HepG2 (cell line): ENCODE results near the gene ACAP3. TPM values are rescaled to one million over a fixed set of nuclear protein-coding genes. Genes with fewer than 3 reads are reported as not detected.

Source experiments
- CAMTA2 ChIP-seq: sonication (generic); formaldehyde crosslinking; IDR thresholded peaks from 2 replicates; pipeline ENCODE4 v1.4.0; 2020; ENCODE audit warnings: mild to moderate bottlenecking, missing genetic modification reagents, borderline replicate concordance
- CBX2 ChIP-seq, 2 experiments: fragments of 200-600 bp in 1 of 2; sonication (generic); formaldehyde crosslinking in 1 of 2; IDR thresholded peaks; 2 replicates each; pipeline versions ENCODE4 v1.7.0 to v1.8.1; 2018 to 2022; ENCODE audit warnings: low read depth in 2 of 2, low read length in 1 of 2, mild to moderate bottlenecking in 1 of 2, missing genetic modification reagents in 1 of 2
- CENPT ChIP-seq: sonication (generic); formaldehyde crosslinking; IDR thresholded peaks from 2 replicates; pipeline ENCODE4 v1.8.0; 2022; ENCODE audit warnings: low read depth, mild to moderate bottlenecking, moderate library complexity, missing genetic modification reagents
- DNMT3B ChIP-seq: conservative IDR thresholded peaks from 2 replicates; pipeline ENCODE4 v1.6.1; 2016; ENCODE audit warnings: missing biosample characterization, control low read depth
- HNF4G ChIP-seq, 2 experiments: sonication (generic) in 1 of 2; formaldehyde crosslinking in 1 of 2; IDR thresholded peaks; 2 replicates each; pipeline versions ENCODE4 v1.4.0 to v1.6.1; 2011 to 2020; ENCODE audit warnings: borderline replicate concordance in 2 of 2, low read depth in 2 of 2, mild to moderate bottlenecking in 2 of 2, low read length in 1 of 2, missing genetic modification reagents in 1 of 2, moderate library complexity in 1 of 2
- MAFG ChIP-seq: sonication (generic); formaldehyde crosslinking; IDR thresholded peaks from 2 replicates; pipeline ENCODE4 v1.5.1; 2020; ENCODE audit warnings: mild to moderate bottlenecking, missing genetic modification reagents
- MYC ChIP-seq: sonication (generic); formaldehyde crosslinking; IDR thresholded peaks from 2 replicates; pipeline ENCODE4 v1.9.0; 2021; ENCODE audit warnings: missing genetic modification reagents, borderline replicate concordance
- NFKB2 ChIP-seq: sonication (generic); formaldehyde crosslinking; IDR thresholded peaks from 2 replicates; pipeline ENCODE4 v1.4.0; 2020; ENCODE audit warnings: missing genetic modification reagents, borderline replicate concordance
- NR2F6 ChIP-seq, 2 experiments: IDR thresholded peaks; 2 replicates each; pipeline ENCODE4 v1.6.1; 2016; ENCODE audit warnings: antibody characterized with exemption in 1 of 2, mild to moderate bottlenecking in 1 of 2
- PHF21A ChIP-seq: sonication (generic); formaldehyde crosslinking; IDR thresholded peaks from 2 replicates; pipeline ENCODE4 v1.5.0; 2020; ENCODE audit warnings: mild to moderate bottlenecking, missing genetic modification reagents
- POLR2A ChIP-seq, 2 experiments: IDR thresholded peaks; 2 replicates each; pipeline ENCODE4 v1.6.1; 2011; ENCODE audit warnings: low read depth in 2 of 2, low read length in 2 of 2, mild to moderate bottlenecking in 1 of 2, moderate library complexity in 1 of 2; ENCODE audit not compliant: insufficient read depth in 1 of 2
- SMARCE1 ChIP-seq: fragments of 450-650 bp; IDR thresholded peaks from 2 replicates; pipeline ENCODE4 v1.6.1; 2017; ENCODE audit warnings: borderline replicate concordance
- SOX13 ChIP-seq, 3 experiments: fragments of 450-650 bp in 1 of 3; sonication (generic) in 1 of 3; formaldehyde crosslinking in 1 of 3; IDR thresholded peaks in 2 of 3; conservative IDR thresholded peaks in 1 of 3; 2 replicates each; pipeline versions ENCODE4 v1.5.0 to v1.6.1; 2016 to 2020; ENCODE audit warnings: antibody characterized with exemption in 1 of 3, mild to moderate bottlenecking in 1 of 3, missing compliant biosample characterization in 1 of 3, missing genetic modification reagents in 1 of 3, moderate library complexity in 1 of 3
- TBX3 ChIP-seq: fragments of 450-650 bp; IDR thresholded peaks from 2 replicates; pipeline ENCODE4 v1.6.1; 2017; ENCODE audit warnings: antibody characterized with exemption, mild to moderate bottlenecking, inconsistent platforms, borderline replicate concordance
- ZNF317 ChIP-seq: sonication (generic); formaldehyde crosslinking; IDR thresholded peaks from 2 replicates; pipeline ENCODE4 v1.5.0; 2020; ENCODE audit warnings: mild to moderate bottlenecking, missing genetic modification reagents
- ZNF816 ChIP-seq: sonication (generic); formaldehyde crosslinking; IDR thresholded peaks from 2 replicates; pipeline ENCODE4 v1.8.0; 2022; ENCODE audit warnings: missing genetic modification reagents, mild to moderate bottlenecking, borderline replicate concordance
- polyA plus RNA-seq, 8 experiments: library from polyadenylated mRNA; depleted of rRNA in 3 of 8; stranded (reverse) in 7 of 8; unstranded in 1 of 8; fragments of >200 nt; fragmentation: Illumina TruSeq in 4 of 8; extraction: Trizol in 4 of 8; gene quantifications; 2 replicates each; pipeline versions ENCODE4 v1.2.1 to v1.2.3, GENCODE V29; 2011 to 2016; ENCODE audit warnings: low read depth in 4 of 8, missing spikeins in 1 of 8, mixed read lengths in 1 of 8; ENCODE audit not compliant: insufficient read depth in 1 of 8
- total RNA-seq, 5 experiments: library from RNA; depleted of rRNA; stranded (reverse); fragments of >200 nt; fragmentation: Illumina TruSeq; extraction: Trizol; gene quantifications; 2 replicates each; pipeline ENCODE4 v1.2.3, GENCODE V29; 2016; ENCODE audit warnings: low read depth in 1 of 5
- TF ChIP-seq, protein P1 (sequence below): sonication (generic); formaldehyde crosslinking; IDR thresholded peaks from 2 replicates; pipeline ENCODE4 v1.4.0; 2020; ENCODE audit warnings: missing genetic modification reagents, mild to moderate bottlenecking, borderline replicate concordance
- TF ChIP-seq, protein P2 (sequence below): sonication (generic); formaldehyde crosslinking; conservative IDR thresholded peaks from 2 replicates; pipeline ENCODE4 v1.8.0; 2022; ENCODE audit warnings: missing genetic modification reagents
- TF ChIP-seq, protein P3 (sequence below): sonication (generic); formaldehyde crosslinking; IDR thresholded peaks from 2 replicates; pipeline ENCODE4 v1.8.0; 2022; ENCODE audit warnings: missing genetic modification reagents, mild to moderate bottlenecking, inconsistent platforms, borderline replicate concordance
- TF ChIP-seq, protein P4 (sequence below): sonication (generic); formaldehyde crosslinking; IDR thresholded peaks from 2 replicates; pipeline ENCODE4 v1.5.0; 2020; ENCODE audit warnings: missing genetic modification reagents, mild to moderate bottlenecking, borderline replicate concordance

The ACAP3 gene
- total and polyA plus RNA-seq, 2 of the 13 experiments (the other 11 are each of a cell fraction or from before 2014, with no cell fraction given): 29.4 to 50.8 TPM

- TF ChIP-seq, protein P1, sequence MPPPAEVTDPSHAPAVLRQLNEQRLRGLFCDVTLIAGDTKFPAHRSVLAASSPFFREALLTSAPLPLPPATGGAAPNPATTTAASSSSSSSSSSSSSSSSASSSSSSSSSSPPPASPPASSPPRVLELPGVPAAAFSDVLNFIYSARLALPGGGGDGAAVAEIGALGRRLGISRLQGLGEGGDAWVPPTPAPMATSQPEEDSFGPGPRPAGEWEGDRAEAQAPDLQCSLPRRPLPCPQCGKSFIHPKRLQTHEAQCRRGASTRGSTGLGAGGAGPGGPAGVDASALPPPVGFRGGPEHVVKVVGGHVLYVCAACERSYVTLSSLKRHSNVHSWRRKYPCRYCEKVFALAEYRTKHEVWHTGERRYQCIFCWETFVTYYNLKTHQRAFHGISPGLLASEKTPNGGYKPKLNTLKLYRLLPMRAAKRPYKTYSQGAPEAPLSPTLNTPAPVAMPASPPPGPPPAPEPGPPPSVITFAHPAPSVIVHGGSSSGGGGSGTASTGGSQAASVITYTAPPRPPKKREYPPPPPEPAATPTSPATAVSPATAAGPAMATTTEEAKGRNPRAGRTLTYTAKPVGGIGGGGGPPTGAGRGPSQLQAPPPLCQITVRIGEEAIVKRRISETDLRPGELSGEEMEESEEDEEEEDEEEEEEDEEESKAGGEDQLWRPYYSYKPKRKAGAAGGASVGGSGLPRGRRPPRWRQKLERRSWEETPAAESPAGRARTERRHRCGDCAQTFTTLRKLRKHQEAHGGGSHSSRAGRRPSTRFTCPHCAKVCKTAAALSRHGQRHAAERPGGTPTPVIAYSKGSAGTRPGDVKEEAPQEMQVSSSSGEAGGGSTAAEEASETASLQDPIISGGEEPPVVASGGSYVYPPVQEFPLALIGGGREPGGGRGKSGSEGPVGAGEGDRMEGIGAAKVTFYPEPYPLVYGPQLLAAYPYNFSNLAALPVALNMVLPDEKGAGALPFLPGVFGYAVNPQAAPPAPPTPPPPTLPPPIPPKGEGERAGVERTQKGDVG: no peak
- no peak for TF ChIP-seq CBX2 (IDR thresholded peaks at IDR 0.05; ENCODE audit: low read depth, low read length)
- no peak for TF ChIP-seq CBX2 (CRISPR knock-in tag; IDR thresholded peaks at IDR 0.05; ENCODE audit: low read depth)
- TF ChIP-seq, protein P2, sequence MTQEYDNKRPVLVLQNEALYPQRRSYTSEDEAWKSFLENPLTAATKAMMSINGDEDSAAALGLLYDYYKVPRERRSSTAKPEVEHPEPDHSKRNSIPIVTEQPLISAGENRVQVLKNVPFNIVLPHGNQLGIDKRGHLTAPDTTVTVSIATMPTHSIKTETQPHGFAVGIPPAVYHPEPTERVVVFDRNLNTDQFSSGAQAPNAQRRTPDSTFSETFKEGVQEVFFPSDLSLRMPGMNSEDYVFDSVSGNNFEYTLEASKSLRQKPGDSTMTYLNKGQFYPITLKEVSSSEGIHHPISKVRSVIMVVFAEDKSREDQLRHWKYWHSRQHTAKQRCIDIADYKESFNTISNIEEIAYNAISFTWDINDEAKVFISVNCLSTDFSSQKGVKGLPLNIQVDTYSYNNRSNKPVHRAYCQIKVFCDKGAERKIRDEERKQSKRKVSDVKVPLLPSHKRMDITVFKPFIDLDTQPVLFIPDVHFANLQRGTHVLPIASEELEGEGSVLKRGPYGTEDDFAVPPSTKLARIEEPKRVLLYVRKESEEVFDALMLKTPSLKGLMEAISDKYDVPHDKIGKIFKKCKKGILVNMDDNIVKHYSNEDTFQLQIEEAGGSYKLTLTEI (CRISPR knock-in tag): no peak
- TF ChIP-seq MYC (CRISPR knock-in tag): peak; percentile 60; the same call in 1 of the 2 replicates
- TF ChIP-seq MAFG (CRISPR knock-in tag): no peak
- TF ChIP-seq CAMTA2 (CRISPR knock-in tag): 0 out of 2 replicates have a peak, but pooled peaks have one; percentile 45
- no peak for TF ChIP-seq DNMT3B (CRISPR knock-in tag)
- peak; percentile 11; the same call in 1 of the 2 replicates for TF ChIP-seq HNF4G (IDR thresholded peaks at IDR 0.05; ENCODE audit: borderline replicate concordance, low read depth, low read length)
- TF ChIP-seq HNF4G (CRISPR knock-in tag; IDR thresholded peaks at IDR 0.05; ENCODE audit: borderline replicate concordance, low read depth): no peak; the same call in 1 of the 2 replicates
- TF ChIP-seq NFKB2: peak; percentile 50; the same call in 1 of the 2 replicates
- TF ChIP-seq NR2F6 (IDR thresholded peaks at IDR 0.05): peak; percentile 64; the same call in 1 of the 2 replicates
- peak; percentile 89 for TF ChIP-seq NR2F6 (CRISPR knock-in tag; IDR thresholded peaks at IDR 0.05)
- TF ChIP-seq ZNF816 (CRISPR knock-in tag): no peak
- no peak for TF ChIP-seq SMARCE1
- 0 out of 2 replicates have a peak, but pooled peaks have one; percentile 44 for TF ChIP-seq PHF21A
- TF ChIP-seq ZNF317 (CRISPR knock-in tag): peak; percentile 13; the same call in 1 of the 2 replicates
- TF ChIP-seq, protein P3, sequence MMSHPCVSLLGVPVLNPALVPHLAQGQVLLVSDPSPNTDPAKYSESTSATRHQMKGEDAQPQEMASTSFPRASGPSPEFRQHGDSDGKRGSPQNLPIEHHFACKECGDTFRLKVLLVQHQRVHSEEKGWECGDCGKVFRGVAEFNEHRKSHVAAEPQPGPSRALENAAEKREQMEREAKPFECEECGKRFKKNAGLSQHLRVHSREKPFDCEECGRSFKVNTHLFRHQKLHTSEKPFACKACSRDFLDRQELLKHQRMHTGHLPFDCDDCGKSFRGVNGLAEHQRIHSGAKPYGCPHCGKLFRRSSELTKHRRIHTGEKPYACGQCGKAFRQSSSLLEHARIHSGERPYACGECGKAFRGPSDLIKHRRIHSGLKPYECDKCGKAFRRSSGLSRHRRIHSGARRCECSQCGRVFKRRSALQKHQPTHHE (CRISPR knock-in tag): no peak
- TF ChIP-seq SOX13 (IDR thresholded peaks at IDR 0.05): no peak
- TF ChIP-seq SOX13 (CRISPR knock-in tag; conservative IDR thresholded peaks at IDR 0.05 in 1 of 2, IDR thresholded peaks at IDR 0.05 in 1 of 2): 0 out of 4 replicates have a peak, but pooled peaks of 1 of the 2 experiments have one; percentile 13
- no peak for TF ChIP-seq TBX3
- TF ChIP-seq CENPT (CRISPR knock-in tag): no peak
- TF ChIP-seq, protein P4, sequence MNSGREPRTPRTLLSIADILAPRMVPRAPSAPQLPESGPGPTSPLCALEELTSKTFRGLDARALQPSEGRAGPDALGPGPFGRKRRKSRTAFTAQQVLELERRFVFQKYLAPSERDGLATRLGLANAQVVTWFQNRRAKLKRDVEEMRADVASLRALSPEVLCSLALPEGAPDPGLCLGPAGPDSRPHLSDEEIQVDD (CRISPR knock-in tag): no peak; the same call in 1 of the 2 replicates
- no peak for TF ChIP-seq POLR2A (IDR thresholded peaks at IDR 0.05; ENCODE audit: insufficient read depth in 1 of 2, low read depth in 2 of 2, low read length in 2 of 2)
These were observed 20.2 kb downstream of the ACAP3 start (continued) for GRCh38 chr1:1287288-1288110.
